Endothelial cell of umbilical vein (primary cell): ENCODE results near the gene WDR5. TPM values are rescaled to one million over a fixed set of nuclear protein-coding genes. Genes with fewer than 3 reads are reported as not detected.

Source experiments
- BruUV-seq: library from RNA; stranded (reverse); fragments of 400-500 nt; replicated peaks from 2 replicates; lab custom pipeline; 2021; lab: Mats Ljungman, UMichigan
- CTCF ChIA-PET: fragments of 300-600, 350-600 bp; sonication (Branson Sonifier 250); formaldehyde crosslinking; loops from one replicate; lab custom pipeline; 2021; ENCODE audit warnings: antibody characterized with exemption, inconsistent platforms; lab: Charles Lee
- POLR2A ChIA-PET: fragments of 300-600, 350-600 bp; sonication (Branson Sonifier 250); formaldehyde crosslinking; loops from one replicate; lab custom pipeline; 2021; ENCODE audit warnings: antibody characterized with exemption, inconsistent platforms; lab: Charles Lee
- DNase-seq: peaks from one replicate; pipeline ENCODE4 v3.0.0-alpha.2; 2011; ENCODE audit warnings: low read depth, low spot score
- FAIRE-seq: peaks from 2 replicates; lab custom pipeline; 2011; peaks lifted over from hg19 to GRCh38; lab: Jason Lieb, UNC
- H2AFZ ChIP-seq: 2 replicates; pipeline ENCODE4 v1.6.0; 2012; ENCODE audit warnings: low read depth, low read length, control low read depth, inconsistent platforms
- H3K27ac ChIP-seq: 2 replicates; pipeline ENCODE4 v1.5.1; 2011; ENCODE audit warnings: low read depth, mild to moderate bottlenecking, control low read depth, low read length, moderate library complexity; ENCODE audit not compliant: insufficient read depth
- H3K27me3 ChIP-seq, 2 experiments: 2 replicates each; pipeline versions ENCODE4 v1.6.0 to v1.6.1; 2011; ENCODE audit warnings: low read length in 2 of 2, mixed read lengths in 1 of 2; ENCODE audit not compliant: control insufficient read depth in 2 of 2, insufficient read depth in 2 of 2
- H3K36me3 ChIP-seq, 2 experiments: 2 replicates in 1 of 2; 3 replicates in 1 of 2; pipeline ENCODE4 v1.5.1; 2011; ENCODE audit warnings: low read length in 2 of 2, mild to moderate bottlenecking in 1 of 2, moderate library complexity in 1 of 2; ENCODE audit not compliant: control insufficient read depth in 2 of 2, insufficient read depth in 2 of 2; ENCODE audit errors: extremely low read depth in 1 of 2
- H3K4me1 ChIP-seq: 3 replicates; pipeline ENCODE4 v1.5.1; 2011; ENCODE audit warnings: mild to moderate bottlenecking, low read length; ENCODE audit not compliant: control insufficient read depth, insufficient read depth; ENCODE audit errors: extremely low read depth
- H3K4me2 ChIP-seq: 2 replicates; pipeline ENCODE4 v1.6.1; 2011; ENCODE audit warnings: low read length, control low read depth, mixed read lengths; ENCODE audit not compliant: insufficient read depth
- H3K4me3 ChIP-seq, 3 experiments: fragments of 200-600 bp in 1 of 3; sonication (generic), shearing (Covaris generic) in 1 of 3; replicated peaks in 1 of 3; 2 replicates each; pipeline ENCODE4 v1.5.1; 2011 to 2016; ENCODE audit warnings: control low read depth in 3 of 3, low read length in 3 of 3, mild to moderate bottlenecking in 2 of 3, inconsistent platforms in 1 of 3, low read depth in 1 of 3, moderate library complexity in 1 of 3; ENCODE audit not compliant: insufficient read depth in 1 of 3
- H3K79me2 ChIP-seq: 2 replicates; pipeline ENCODE4 v1.6.0; 2012; ENCODE audit warnings: low read length, inconsistent platforms; ENCODE audit not compliant: control insufficient read depth, insufficient read depth
- H3K9ac ChIP-seq: replicated peaks from 2 replicates; pipeline ENCODE3; 2011; ENCODE audit warnings: low read length, control low read depth; ENCODE audit not compliant: insufficient read depth; ENCODE audit errors: extremely low read depth
- H3K9me1 ChIP-seq: replicated peaks from 3 replicates; pipeline ENCODE4 v1.6.0; 2011; ENCODE audit warnings: mild to moderate bottlenecking, low read length; ENCODE audit not compliant: control insufficient read depth, insufficient read depth; ENCODE audit errors: extremely low read depth
- H3K9me3 ChIP-seq: replicated peaks from 2 replicates; pipeline ENCODE4 v1.5.1; 2012; ENCODE audit warnings: low read length, inconsistent platforms; ENCODE audit not compliant: control insufficient read depth, insufficient read depth
- H4K20me1 ChIP-seq: replicated peaks from 2 replicates; pipeline ENCODE3; 2011; ENCODE audit warnings: mild to moderate bottlenecking, low read length; ENCODE audit not compliant: control insufficient read depth, insufficient read depth; ENCODE audit errors: extremely low read depth
- CTCF ChIP-seq, 2 donors: IDR thresholded peaks; 1 replicate in 1 of 2; 2 replicates in 1 of 2; pipeline ENCODE4 v1.5.1; 2011; ENCODE audit warnings: low read length in 2 of 2, mild to moderate bottlenecking in 2 of 2, moderate library complexity in 2 of 2, control low read depth in 1 of 2, inconsistent platforms in 1 of 2, low read depth in 1 of 2; ENCODE audit not compliant: insufficient read depth in 1 of 2; ENCODE audit errors: extremely low read depth in 1 of 2
- EZH2 ChIP-seq: IDR thresholded peaks from 2 replicates; pipeline ENCODE4 v1.6.1; 2012; ENCODE audit warnings: borderline replicate concordance, low read depth, mild to moderate bottlenecking, moderate library complexity, low read length, inconsistent platforms; ENCODE audit not compliant: severe bottlenecking
- FOS ChIP-seq: IDR thresholded peaks from 2 replicates; pipeline ENCODE4 v1.6.1; 2011; ENCODE audit warnings: mild to moderate bottlenecking, low read length, moderate library complexity, borderline replicate concordance; ENCODE audit not compliant: insufficient read depth
- GATA2 ChIP-seq: IDR thresholded peaks from 2 replicates; pipeline ENCODE4 v1.7.0; 2011; ENCODE audit warnings: low read depth, mild to moderate bottlenecking, moderate library complexity, mixed read lengths, low read length; ENCODE audit not compliant: insufficient read length, insufficient read depth
- JUN ChIP-seq: IDR thresholded peaks from 2 replicates; pipeline ENCODE4 v1.6.1; 2011; ENCODE audit warnings: borderline replicate concordance, low read depth; ENCODE audit not compliant: insufficient read length, insufficient read depth
- MAX ChIP-seq: IDR thresholded peaks from 2 replicates; pipeline ENCODE4 v1.6.1; 2011; ENCODE audit not compliant: insufficient read depth, insufficient read length
- MYC ChIP-seq: IDR thresholded peaks from one replicate; pipeline ENCODE4 v1.6.1; 2011; ENCODE audit warnings: mild to moderate bottlenecking, low read depth, low read length
- POLR2A ChIP-seq: IDR thresholded peaks from 2 replicates; pipeline ENCODE4 v1.6.1; 2012; ENCODE audit warnings: low read depth, mild to moderate bottlenecking, control low read depth, low read length
- POLR2AphosphoS5 ChIP-seq: IDR thresholded peaks from 2 replicates; pipeline ENCODE4 v1.6.1; 2012; ENCODE audit warnings: low read depth, mild to moderate bottlenecking, control low read depth, low read length, moderate library complexity; ENCODE audit not compliant: insufficient read depth
- dilution Hi-C: fragments of 300-500 bp; cut with MboI; formaldehyde crosslinking; loops from one replicate; pipeline ENCODE4 v1.15.0; 2019; ENCODE audit warnings: low sequenced_read_pairs; ENCODE audit not compliant: extremely low pct_ligation_motif_present
- intact Hi-C: fragments of 100-400 bp; cut with micrococcal nuclease; formaldehyde crosslinking; loops from one replicate; pipeline ENCODE4 v1.10.0; 2022
- polyA plus RNA-seq, 4 experiments: library from polyadenylated mRNA; depleted of rRNA in 3 of 4; stranded (reverse) in 3 of 4; unstranded in 1 of 4; fragments of >200 nt; gene quantifications; 2 replicates each; pipeline versions ENCODE4 v1.2.1 to v1.2.3, GENCODE V29; 2011 to 2012; ENCODE audit warnings: missing spikeins in 1 of 4
- total RNA-seq: library from RNA; stranded (reverse); gene quantifications from 2 replicates; pipeline ENCODE4 v1.2.3, GENCODE V29; 2021

The WDR5 gene
- total and polyA plus RNA-seq, 2 donors (not counting 3 experiments of a cell fraction or from before 2014, with no cell fraction given) = 32.1 to 42.5 TPM

GRCh38 chr9:134132208-134132870 is 3.5 kb upstream of the WDR5 start:
- Histone ChIP-seq H2AFZ (no peak overlapping the region), H3K9ac (no peak overlapping the region), H3K79me2 (peaks cover 13% of the 10 kb centered on the region), H3K9me3 (no peaks in the 10 kb centered on the region), H3K4me3 (no peak overlapping the region), H3K4me2 (no peak overlapping the region), H3K27me3 (peaks cover 0 to 7% of the 10 kb centered on the region in 2 experiments), H4K20me1 (no peaks in the 10 kb centered on the region), H3K4me1 (peaks cover 10% of the 10 kb centered on the region), H3K27ac (no peak overlapping the region), H3K9me1 (no peaks in the 10 kb centered on the region), H3K36me3 (no peaks in the 10 kb centered on the region)
- POLR2A ChIA-PET = no interaction called here
- DNase-seq (no peak), FAIRE-seq (no peak)
- CTCF ChIA-PET = no interaction called here
- intact Hi-C loops (no loop called here), dilution Hi-C loops (no loop called here)
- TF ChIP-seq CTCF (IDR thresholded peaks at IDR 0.05; ENCODE audit: extremely low read depth in 1 of 2, insufficient read depth in 1 of 2, low read depth in 1 of 2, low read length in 2 of 2) (no peak), FOS (no peak), MYC (no peak), POLR2A (no peak), EZH2 (no peak), MAX (no peak), GATA2 (no peak), JUN (no peak), POLR2AphosphoS5 (no peak)
- BruUV-seq = no TSS peak
